GM12874 (cell line): ENCODE results near the gene EXOC3L4.

Experiments
- CTCF ChIP-seq: IDR thresholded peaks from 2 replicates; pipeline ENCODE4 v1.5.1; 2011; ENCODE audit warnings: low read depth, mild to moderate bottlenecking, control low read depth, low read length, moderate library complexity; ENCODE audit not compliant: insufficient read depth

Gene EXOC3L4

GRCh38 chr14:103072595-103073366 lies 21.7 kb upstream of the EXOC3L4 start:
- TF ChIP-seq CTCF = 0 out of 2 replicates have a peak, but pooled peaks have one; percentile 3

- TF ChIP-seq CTCF = no peak
These were observed 21.1 kb upstream of the EXOC3L4 start for GRCh38 chr14:103073367-103073875.

GRCh38 chr14:103073876-103074728 lies 20.4 kb upstream of the EXOC3L4 start:
- no peak for TF ChIP-seq CTCF

- TF ChIP-seq CTCF = no peak
These were observed 19.7 kb upstream of the EXOC3L4 start for GRCh38 chr14:103074729-103075367.

GRCh38 chr14:103078420-103078749 lies 16.1 kb upstream of the EXOC3L4 start:
- peak; percentile 86 for TF ChIP-seq CTCF

- TF ChIP-seq CTCF = no peak
These were observed 15.5 kb upstream of the EXOC3L4 start for GRCh38 chr14:103078860-103079587.
